AG04450 (cell line): ENCODE data around the gene KCNH8. TPM values are rescaled to one million over a fixed set of nuclear protein-coding genes. Genes with fewer than 3 reads are reported as not detected.

Experiments
- CTCF ChIA-PET: fragments of 300-600, 350-600 bp; formaldehyde crosslinking; extraction: SDS; loops from one replicate; lab custom pipeline; 2022; ENCODE audit warnings: antibody characterized with exemption, inconsistent platforms; lab: Charles Lee
- POLR2A ChIA-PET: fragments of 350-600 bp; formaldehyde crosslinking; extraction: SDS; loops from one replicate; lab custom pipeline; 2021; ENCODE audit warnings: antibody characterized with exemption, inconsistent platforms; lab: Yijun Ruan, JAX
- DNase-seq: peaks from one replicate; pipeline ENCODE4 v3.0.0-alpha.2; 2011; ENCODE audit warnings: low read depth, low spot score
- H3K27ac ChIP-seq: one replicate; pipeline ENCODE4 v1.5.1; 2012; ENCODE audit warnings: low read depth, low read length, control low read depth
- H3K27me3 ChIP-seq: one replicate; pipeline ENCODE4 v1.6.0; 2012; ENCODE audit warnings: low read length; ENCODE audit not compliant: control insufficient read depth, insufficient read depth
- H3K4me3 ChIP-seq: 2 replicates; pipeline ENCODE4 v1.5.1; 2011; ENCODE audit warnings: mild to moderate bottlenecking, low read depth, low read length, control low read depth
- H3K9me3 ChIP-seq: 2 replicates; pipeline ENCODE4 v1.5.1; 2012; ENCODE audit warnings: low read length; ENCODE audit not compliant: control insufficient read depth, insufficient read depth
- polyA plus RNA-seq: library from polyadenylated mRNA; depleted of rRNA; stranded (reverse); fragments of >200 nt; gene quantifications from 2 replicates; pipeline ENCODE4 v1.2.3, GENCODE V29; 2011
- TF ChIP-seq, protein P1 (sequence below): IDR thresholded peaks from 2 replicates; pipeline ENCODE4 v1.5.1; 2011; ENCODE audit warnings: low read depth, low read length, control low read depth, inconsistent platforms

Gene KCNH8
- polyA plus RNA-seq, 1 experiment: not detected

DNA sequence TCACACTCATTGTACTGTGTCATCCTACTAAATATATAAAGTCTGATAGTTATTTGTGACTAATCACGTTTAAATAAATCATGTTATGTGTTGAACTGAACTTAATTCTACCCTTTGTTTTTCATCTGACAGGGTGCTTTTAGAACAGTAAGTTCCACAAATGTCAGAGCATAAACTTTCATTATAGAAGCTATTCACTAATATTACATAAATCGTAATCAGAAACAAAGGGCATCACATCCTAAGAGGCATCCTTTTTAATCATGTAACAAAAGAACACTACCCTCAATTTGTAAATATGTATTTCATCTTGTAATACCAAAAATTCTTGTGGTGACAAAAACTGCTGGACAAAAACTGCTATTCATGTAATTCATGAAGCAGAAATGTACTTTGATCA is 50.8 kb downstream of the KCNH8 start:
- no peak for DNase-seq
- H3K4me3 ChIP-seq: no peak overlapping the region
- H3K9me3 ChIP-seq: no peaks in the 10 kb centered on the region
- H3K27me3 ChIP-seq: no peaks in the 10 kb centered on the region
- no peak overlapping the region for H3K27ac ChIP-seq
- TF ChIP-seq, protein P1, sequence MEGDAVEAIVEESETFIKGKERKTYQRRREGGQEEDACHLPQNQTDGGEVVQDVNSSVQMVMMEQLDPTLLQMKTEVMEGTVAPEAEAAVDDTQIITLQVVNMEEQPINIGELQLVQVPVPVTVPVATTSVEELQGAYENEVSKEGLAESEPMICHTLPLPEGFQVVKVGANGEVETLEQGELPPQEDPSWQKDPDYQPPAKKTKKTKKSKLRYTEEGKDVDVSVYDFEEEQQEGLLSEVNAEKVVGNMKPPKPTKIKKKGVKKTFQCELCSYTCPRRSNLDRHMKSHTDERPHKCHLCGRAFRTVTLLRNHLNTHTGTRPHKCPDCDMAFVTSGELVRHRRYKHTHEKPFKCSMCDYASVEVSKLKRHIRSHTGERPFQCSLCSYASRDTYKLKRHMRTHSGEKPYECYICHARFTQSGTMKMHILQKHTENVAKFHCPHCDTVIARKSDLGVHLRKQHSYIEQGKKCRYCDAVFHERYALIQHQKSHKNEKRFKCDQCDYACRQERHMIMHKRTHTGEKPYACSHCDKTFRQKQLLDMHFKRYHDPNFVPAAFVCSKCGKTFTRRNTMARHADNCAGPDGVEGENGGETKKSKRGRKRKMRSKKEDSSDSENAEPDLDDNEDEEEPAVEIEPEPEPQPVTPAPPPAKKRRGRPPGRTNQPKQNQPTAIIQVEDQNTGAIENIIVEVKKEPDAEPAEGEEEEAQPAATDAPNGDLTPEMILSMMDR: no peak
- CTCF ChIA-PET: no interaction called here
- POLR2A ChIA-PET: no interaction called here

- ChIA-PET POLR2A (no interaction called here), CTCF (no interaction called here)
- no peak overlapping the region for H3K27ac ChIP-seq
- H3K4me3 ChIP-seq: no peak overlapping the region
- H3K9me3 ChIP-seq: no peaks in the 10 kb centered on the region
- H3K27me3 ChIP-seq: no peaks in the 10 kb centered on the region
- TF ChIP-seq, protein P1: no peak
- no peak for DNase-seq
Measured at GRCh38 chr3:19202303-19202702, 54.0 kb downstream of the KCNH8 start.

GRCh38 chr3:19202754-19203153 is 54.4 kb downstream of the KCNH8 start:
- Histone ChIP-seq H3K4me3 (no peak overlapping the region), H3K27me3 (no peaks in the 10 kb centered on the region), H3K9me3 (no peaks in the 10 kb centered on the region), H3K27ac (no peak overlapping the region)
- DNase-seq: no peak
- TF ChIP-seq, protein P1: no peak
- POLR2A ChIA-PET: no interaction called here
- CTCF ChIA-PET: no interaction called here

- Histone ChIP-seq H3K27ac (no peak overlapping the region), H3K4me3 (no peak overlapping the region), H3K9me3 (no peaks in the 10 kb centered on the region), H3K27me3 (no peaks in the 10 kb centered on the region)
- TF ChIP-seq, protein P1: no peak
- POLR2A ChIA-PET: no interaction called here
- DNase-seq: no peak
- CTCF ChIA-PET: no interaction called here
Measured at GRCh38 chr3:19206540-19206939, 58.2 kb downstream of the KCNH8 start.

- no peaks in the 10 kb centered on the region for H3K27me3 ChIP-seq
- H3K27ac ChIP-seq: no peak overlapping the region
- no peak overlapping the region for H3K4me3 ChIP-seq
- ChIA-PET CTCF (no interaction called here), POLR2A (no interaction called here)
- DNase-seq: no peak
- H3K9me3 ChIP-seq: peaks cover 6% of the 10 kb centered on the region; the same call in 1 of the 2 replicates
- TF ChIP-seq, protein P1: no peak
Measured at GRCh38 chr3:19213603-19214220, 65.4 kb downstream of the KCNH8 start.
